Measurements from ENCODE around the gene COX4I2. TPM values are rescaled to one million over a fixed set of nuclear protein-coding genes. Genes with fewer than 3 reads are reported as not detected.

The COX4I2 gene
- total RNA-seq, 1 donor from 2014 or later = 7.6 TPM

- Histone ChIP-seq H3K27ac (replicated peaks) (peak overlapping the region; percentile 95), H3K27me3 (ENCODE audit: low read depth) (no peaks in the 10 kb centered on the region), H3K4me1 (peaks cover 76% of the 10 kb centered on the region), H3K36me3 (peaks cover 28% of the 10 kb centered on the region), H3K9me3 (replicated peaks) (no peaks in the 10 kb centered on the region), H3K4me3 (peak overlapping the region; percentile 14)
- DNase-seq = no peak
- TF ChIP-seq, protein P1, sequence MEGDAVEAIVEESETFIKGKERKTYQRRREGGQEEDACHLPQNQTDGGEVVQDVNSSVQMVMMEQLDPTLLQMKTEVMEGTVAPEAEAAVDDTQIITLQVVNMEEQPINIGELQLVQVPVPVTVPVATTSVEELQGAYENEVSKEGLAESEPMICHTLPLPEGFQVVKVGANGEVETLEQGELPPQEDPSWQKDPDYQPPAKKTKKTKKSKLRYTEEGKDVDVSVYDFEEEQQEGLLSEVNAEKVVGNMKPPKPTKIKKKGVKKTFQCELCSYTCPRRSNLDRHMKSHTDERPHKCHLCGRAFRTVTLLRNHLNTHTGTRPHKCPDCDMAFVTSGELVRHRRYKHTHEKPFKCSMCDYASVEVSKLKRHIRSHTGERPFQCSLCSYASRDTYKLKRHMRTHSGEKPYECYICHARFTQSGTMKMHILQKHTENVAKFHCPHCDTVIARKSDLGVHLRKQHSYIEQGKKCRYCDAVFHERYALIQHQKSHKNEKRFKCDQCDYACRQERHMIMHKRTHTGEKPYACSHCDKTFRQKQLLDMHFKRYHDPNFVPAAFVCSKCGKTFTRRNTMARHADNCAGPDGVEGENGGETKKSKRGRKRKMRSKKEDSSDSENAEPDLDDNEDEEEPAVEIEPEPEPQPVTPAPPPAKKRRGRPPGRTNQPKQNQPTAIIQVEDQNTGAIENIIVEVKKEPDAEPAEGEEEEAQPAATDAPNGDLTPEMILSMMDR (IDR thresholded peaks at IDR 0.05; ENCODE audit: borderline replicate concordance) = no peak
- intact Hi-C loops (cut with micrococcal nuclease) = no loop called here
Measured at GRCh38 chr20:31663838-31664695, 26.4 kb downstream of the COX4I2 start.

DNA sequence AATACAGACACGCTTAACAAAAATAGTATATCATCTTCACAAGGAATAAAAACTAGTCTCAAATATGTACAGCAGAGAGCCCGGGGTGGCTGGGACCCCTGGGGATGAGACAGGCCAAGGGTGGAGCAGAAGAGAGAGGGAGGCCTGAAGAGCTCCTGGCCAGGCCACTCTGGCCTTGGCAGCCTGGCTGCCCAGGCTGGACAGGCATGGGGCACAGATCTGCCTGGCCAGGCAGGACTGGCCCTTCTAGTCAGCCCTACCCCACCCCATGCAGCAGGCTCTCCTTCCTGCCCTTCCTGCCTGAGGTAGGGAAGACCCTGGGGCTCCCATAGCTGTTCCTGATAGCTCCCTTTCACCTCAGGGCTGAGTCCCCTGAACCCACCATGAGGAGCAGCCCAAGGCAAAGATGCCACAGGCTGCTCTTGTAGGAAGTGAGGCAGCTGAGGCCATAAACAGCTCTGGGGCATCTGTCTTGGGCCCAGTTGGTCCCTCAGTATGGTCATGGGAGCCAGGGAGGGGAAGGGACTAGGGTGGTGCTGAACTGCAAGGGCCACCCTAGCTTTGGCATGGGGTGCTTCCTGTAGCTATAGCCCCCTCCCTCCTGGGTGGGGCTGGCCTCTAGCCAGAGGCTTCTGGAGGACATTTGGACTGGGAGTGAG is 27.1 kb downstream of the COX4I2 start:
- peaks cover 84% of the 10 kb centered on the region for H3K4me1 ChIP-seq
- TF ChIP-seq, protein P1 (IDR thresholded peaks at IDR 0.05; ENCODE audit: borderline replicate concordance) = no peak
- DNase-seq = no peak
- H3K4me3 ChIP-seq = peak overlapping the region; percentile 14
- peaks cover 28% of the 10 kb centered on the region for H3K36me3 ChIP-seq
- peak overlapping the region; percentile 95 for H3K27ac ChIP-seq (replicated peaks)
- H3K27me3 ChIP-seq (ENCODE audit: low read depth) = no peaks in the 10 kb centered on the region
- intact Hi-C loops (cut with micrococcal nuclease) = no loop called here
- no peaks in the 10 kb centered on the region for H3K9me3 ChIP-seq (replicated peaks)

DNA sequence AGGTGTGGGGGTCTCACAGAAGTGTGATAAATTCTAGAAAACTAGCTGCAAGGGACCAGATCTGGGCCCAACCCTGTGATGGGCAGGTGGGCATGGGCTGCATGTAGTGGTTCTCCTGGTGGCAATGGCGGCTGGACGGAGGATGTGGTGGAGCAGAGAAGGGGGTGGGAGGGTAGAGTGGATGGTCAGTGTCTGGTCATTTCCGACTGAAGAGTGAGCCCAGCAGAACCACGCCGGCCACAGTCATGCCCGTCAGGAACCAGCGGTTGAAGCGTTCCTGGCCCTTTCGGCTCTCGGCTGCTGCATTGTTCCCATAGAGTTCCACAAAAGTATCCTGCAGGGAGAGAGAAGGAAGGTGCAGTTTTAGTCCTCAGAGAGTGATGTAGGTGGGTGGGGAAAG is 28.0 kb downstream of the COX4I2 start:
- intact Hi-C loops (cut with micrococcal nuclease) = no loop called here
- TF ChIP-seq, protein P1 (IDR thresholded peaks at IDR 0.05; ENCODE audit: borderline replicate concordance) = no peak
- Histone ChIP-seq H3K27ac (replicated peaks) (peak overlapping the region; percentile 95), H3K4me1 (peaks cover 93% of the 10 kb centered on the region), H3K9me3 (replicated peaks) (no peaks in the 10 kb centered on the region), H3K27me3 (ENCODE audit: low read depth) (no peaks in the 10 kb centered on the region), H3K4me3 (peak overlapping the region; percentile 14), H3K36me3 (peaks cover 28% of the 10 kb centered on the region)
- no peak for DNase-seq

- intact Hi-C loops (cut with micrococcal nuclease) = no loop called here
- DNase-seq = peak; percentile 50
- Histone ChIP-seq H3K36me3 (peaks cover 28% of the 10 kb centered on the region), H3K27ac (replicated peaks) (peak overlapping the region; percentile 95), H3K9me3 (replicated peaks) (no peaks in the 10 kb centered on the region), H3K4me3 (peak overlapping the region; percentile 30), H3K4me1 (peaks cover 96% of the 10 kb centered on the region), H3K27me3 (ENCODE audit: low read depth) (no peaks in the 10 kb centered on the region)
- TF ChIP-seq, protein P1 (IDR thresholded peaks at IDR 0.05; ENCODE audit: borderline replicate concordance) = no peak
Measured at GRCh38 chr20:31666258-31667042, 28.7 kb downstream of the COX4I2 start.

All from left ventricle myocardium inferior (tissue), 1 donor.